ENCODE data around the gene STAT3.
A peak's percentile ranks its signal among the peaks of the same experiment; 100 is the strongest.
"Not testable (repeated sequence)": the region's sequence is repeated elsewhere in the genome, so short reads cannot be mapped to it uniquely, and the experiment has no call there.

Gene STAT3

GRCh38 chr17:42388381-42389134, at the start of gene STAT3:
STAT3 (minus strand) TSS chr17:42388442; CDS start chr17:42348516, 39,926 bp downstream.
- peak; percentile 100 for DNase-seq

GRCh38 chr17:42436391-42436790, 48.1 kb upstream of the STAT3 start:
- DNase-seq: no peak

- no peak for DNase-seq
Observed at GRCh38 chr17:42431758-42432161, 43.5 kb upstream of the STAT3 start.

DNA sequence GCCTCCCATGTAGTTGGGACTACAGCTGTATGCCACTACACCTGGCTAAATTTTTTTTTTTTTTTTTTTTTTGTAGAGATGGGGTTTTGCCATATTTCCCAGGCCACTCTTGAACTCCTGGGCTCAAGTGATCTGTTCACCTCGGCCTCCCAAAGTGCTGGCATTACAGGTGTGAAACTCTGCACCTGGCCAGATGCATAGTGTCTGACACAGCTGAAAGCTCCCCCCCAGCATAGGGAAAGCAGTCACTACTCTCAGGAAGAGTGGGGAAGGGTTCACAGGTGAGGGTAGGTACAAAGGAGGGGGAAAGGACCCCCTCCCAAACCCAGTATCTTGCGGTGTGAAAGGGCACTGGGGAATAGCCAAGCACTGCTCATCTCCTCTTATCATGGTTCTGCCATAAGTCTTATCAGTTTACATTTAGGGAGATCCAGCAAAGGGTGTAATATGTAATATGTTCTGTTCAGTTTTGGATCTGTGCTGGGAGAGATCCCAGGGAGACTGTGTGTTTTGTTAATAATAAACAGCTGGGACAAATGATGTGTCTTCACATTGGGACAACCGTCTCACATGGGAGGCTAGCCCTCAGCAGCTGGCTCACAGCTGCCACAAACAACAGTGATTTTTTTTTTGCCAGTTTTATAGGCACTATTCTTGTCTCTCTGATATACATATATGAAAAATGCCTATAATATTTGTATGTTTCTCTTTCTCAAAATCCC, 41.6 kb upstream of the STAT3 start:
- no peak for DNase-seq

DNA sequence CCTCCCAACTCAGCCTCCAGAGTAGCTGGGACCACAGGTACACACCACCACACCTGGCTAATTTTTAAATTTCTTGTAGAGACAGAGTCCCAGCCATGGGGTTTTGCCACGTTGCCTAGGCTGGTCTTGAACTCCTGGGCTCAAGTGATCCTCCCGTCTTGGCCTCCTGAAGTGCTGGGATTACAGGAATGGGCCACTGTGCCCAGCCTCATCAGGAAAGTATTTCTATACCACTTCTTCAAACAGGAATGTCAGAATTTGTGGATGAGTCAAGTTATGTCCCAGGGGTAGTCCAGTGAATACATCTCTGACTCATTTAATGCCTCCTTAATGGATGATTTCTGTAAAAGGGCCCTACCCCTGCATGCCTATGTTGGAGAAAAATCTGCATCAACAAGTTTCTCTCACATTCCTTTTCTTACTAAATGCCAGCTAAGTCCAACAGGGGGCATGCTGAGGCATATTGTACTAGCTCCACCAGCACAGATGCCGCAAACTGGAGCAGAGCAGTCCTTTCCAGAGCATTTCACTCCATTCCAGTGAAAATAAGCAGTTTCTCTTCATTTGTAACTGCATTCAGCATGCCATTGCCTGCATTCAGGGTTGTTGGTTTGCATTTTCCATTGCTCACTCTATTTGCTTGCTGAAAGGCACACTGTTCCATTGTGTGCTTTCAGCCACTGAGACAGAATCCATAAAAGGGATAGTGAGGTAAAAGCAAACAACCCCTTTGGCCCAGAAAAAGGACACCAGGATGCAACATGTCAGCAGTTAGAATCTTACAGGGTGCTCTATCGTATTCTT, 40.1 kb upstream of the STAT3 start:
- peak; percentile 42 to 61 for DNase-seq

GRCh38 chr17:42424991-42425610, 36.9 kb upstream of the STAT3 start:
- no peak for DNase-seq

- no peak for DNase-seq
Observed at GRCh38 chr17:42423766-42424165, 35.5 kb upstream of the STAT3 start.

- DNase-seq: peak in 1 of 2 donors; percentile 6
Observed at GRCh38 chr17:42422958-42423712, 34.9 kb upstream of the STAT3 start, which contains the start of gene CAVIN1. CAVIN1 (minus strand) TSS chr17:42423256; CDS start chr17:42423097, 159 bp downstream.

- DNase-seq: peak; percentile 9 to 20
Observed at GRCh38 chr17:42422412-42422957, 34.2 kb upstream of the STAT3 start.

DNA sequence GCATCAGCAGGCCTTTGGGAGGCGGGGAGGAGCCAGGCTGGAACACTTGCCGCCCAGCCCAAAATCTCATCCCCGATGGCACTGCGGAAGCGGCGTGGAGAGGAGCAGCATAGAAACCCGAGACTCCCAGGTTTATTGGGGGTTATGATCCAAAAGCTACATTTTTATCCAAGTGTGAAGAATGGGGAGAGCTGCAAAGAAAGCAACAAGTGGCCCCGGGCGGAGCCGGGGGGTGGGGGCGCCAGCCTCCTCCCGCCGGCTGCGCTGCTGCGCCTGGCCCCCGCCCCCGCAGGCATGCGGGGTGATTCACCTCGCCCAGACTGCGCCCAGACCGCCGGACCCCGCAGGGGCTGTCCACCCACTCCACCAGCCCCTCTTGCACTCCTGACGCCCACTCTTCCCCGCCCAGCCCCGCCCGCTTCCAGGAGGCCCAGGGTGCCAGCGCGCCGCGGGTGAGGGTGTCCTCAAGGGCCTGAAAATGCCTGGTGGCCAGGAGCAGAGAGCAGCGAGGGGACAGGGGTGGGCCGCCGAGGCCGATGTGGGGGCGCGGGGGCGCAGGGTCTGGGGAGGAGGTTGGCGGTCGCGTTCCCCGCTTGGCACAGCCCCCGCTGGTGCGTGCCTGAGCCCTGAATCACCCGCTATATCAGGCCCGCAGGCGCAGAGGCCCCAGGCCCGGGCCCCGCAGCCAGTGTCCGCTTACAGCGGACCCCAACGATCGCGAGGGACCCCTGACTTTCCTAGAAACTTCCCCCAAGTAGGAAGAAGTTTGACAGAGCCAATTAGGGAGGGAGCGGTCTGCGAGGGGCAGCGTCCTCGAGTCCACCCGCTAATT, 33.5 kb upstream of the STAT3 start:
- DNase-seq: no peak

DNA sequence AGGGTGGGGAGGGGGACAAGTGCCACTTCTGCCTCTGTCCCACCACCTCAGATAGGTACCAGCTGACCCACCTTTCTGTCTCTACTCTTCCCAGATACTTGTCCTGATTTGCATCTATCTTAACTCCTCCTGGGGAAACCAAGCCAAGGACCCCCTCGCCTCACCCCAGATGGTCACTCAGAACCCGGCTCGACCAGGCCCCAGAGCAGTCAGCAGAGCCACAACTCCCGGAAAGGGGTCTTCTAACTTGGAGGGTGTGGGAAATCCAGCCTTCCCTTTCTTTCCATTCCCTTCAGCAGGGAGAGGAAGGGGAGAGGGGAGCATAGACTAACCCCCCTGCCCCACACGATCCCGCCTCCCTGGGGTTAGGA, 32.9 kb upstream of the STAT3 start:
- no peak for DNase-seq

DNA sequence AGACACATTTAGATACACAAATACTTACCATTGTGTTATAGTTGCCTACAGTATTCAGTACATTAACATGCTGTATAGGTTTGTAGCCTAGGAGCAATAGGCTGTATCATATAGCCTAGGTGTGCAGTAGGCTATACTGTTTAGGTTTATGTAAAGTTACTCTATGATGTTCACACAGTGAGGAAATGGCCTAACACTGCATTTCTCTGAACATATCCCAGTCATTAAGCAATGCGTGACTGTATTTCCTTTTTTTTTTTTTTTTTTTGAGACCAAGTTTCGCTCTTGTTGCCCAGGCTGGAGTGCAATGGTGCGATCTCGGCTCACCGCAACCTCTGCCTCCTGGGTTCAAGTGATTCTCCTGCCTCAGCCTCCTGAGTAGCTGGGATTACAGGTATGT, 29.7 kb upstream of the STAT3 start:
- DNase-seq: not testable (repeated sequence)

GRCh38 chr17:42414704-42415409, 26.6 kb upstream of the STAT3 start:
- DNase-seq: peak; percentile 26 to 37

- no peak for DNase-seq
Observed at GRCh38 chr17:42413464-42414040, 25.3 kb upstream of the STAT3 start.

- DNase-seq: no peak
Observed at GRCh38 chr17:42411905-42412679, 23.9 kb upstream of the STAT3 start.

DNA sequence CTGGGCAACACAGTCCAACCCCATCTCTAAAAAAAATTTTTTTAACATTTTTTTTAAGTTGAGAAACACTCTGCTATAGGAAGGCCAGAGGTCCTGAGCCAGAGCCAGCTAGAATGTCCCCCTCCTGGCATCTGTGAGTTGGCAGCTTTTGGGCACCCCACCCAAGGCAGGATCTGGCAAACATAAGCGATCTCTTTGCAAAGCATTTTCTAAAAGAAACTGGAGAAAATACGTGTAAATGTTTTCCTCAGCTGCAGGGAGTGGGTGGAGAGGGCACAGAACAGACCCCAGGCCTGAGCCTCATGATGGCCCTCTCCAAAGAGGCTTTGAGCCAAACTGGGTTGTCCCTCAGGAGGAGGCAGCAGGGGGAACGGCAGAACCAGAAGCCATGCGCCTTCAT, 23.1 kb upstream of the STAT3 start:
- no peak for DNase-seq

GRCh38 chr17:42410319-42410685, 22.1 kb upstream of the STAT3 start:
- DNase-seq: no peak

DNA sequence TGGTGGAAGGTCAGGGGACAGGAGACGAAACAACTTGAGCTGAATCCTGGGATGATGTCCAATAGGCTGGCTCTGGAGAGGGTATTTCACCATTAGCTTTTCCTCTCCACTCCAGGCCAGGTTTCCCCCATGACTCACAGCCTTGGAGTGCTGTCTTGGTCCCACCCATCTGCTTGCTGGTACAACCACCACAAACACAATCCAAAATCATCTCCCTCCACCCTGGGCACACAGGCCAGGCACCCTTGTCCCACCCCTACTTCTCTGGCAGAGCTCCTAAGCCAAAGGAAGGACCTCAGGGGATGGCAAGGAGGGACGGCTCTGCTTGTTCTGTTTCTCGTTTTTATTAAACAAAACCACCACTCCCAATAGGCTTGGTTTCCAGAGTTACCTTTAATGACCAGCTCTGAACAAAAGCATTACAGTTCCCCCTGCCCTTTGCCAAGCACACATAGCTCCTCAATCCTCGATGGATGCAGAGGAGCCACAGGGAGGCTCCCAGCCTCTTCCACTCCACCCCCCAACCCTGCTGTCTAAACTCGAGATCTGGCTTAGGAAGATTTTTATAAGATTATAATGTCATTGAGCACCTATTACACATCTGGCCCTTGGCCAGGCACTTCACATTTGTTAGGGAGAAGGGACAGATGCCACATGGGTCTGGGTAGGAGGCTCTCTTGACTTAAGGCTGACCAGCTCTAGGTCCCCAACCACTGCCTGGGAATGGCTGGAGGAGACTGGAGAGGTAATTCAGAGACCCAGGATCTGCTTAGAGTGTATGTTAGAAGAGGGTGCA, 21.5 kb upstream of the STAT3 start:
- DNase-seq: no peak

All from CD4-positive, alpha-beta T cell treated with Interleukin-1 beta for 1 hour (primary cell).